PC-3 (cell line): ENCODE data around the gene TKT. TPM values are rescaled to one million over a fixed set of nuclear protein-coding genes. Genes with fewer than 3 reads are reported as not detected.

Source experiments
- ATAC-seq: fragments of 200-7000 bp; cut with Tn5 transposase; 2 replicates; pipeline ENCODE4 v1.9.1; 2020; ENCODE audit warnings: mild to moderate bottlenecking, moderate library complexity
- BruUV-seq: library from RNA; stranded (reverse); fragments of 400-500 nt; replicated peaks from 2 replicates; lab custom pipeline; 2021; lab: Mats Ljungman, UMichigan
- CTCF ChIA-PET: fragments of 300-600 bp; sonication (Branson Sonifier 250); formaldehyde crosslinking; loops from one replicate; lab custom pipeline; 2022; ENCODE audit warnings: antibody characterized with exemption; lab: Charles Lee
- POLR2A ChIA-PET: fragments of 300-600 bp; sonication (Branson Sonifier 250); formaldehyde crosslinking; loops from one replicate; lab custom pipeline; 2022; ENCODE audit warnings: antibody characterized with exemption; ENCODE audit not compliant: unreplicated experiment; lab: Charles Lee
- DNase-seq: peaks from one replicate; pipeline ENCODE4 v3.0.0-alpha.2; 2015
- H2AFZ ChIP-seq: fragments of 300-600 bp; sonication (generic); 2 replicates; pipeline ENCODE4 v1.6.0; 2016; ENCODE audit warnings: antibody characterized with exemption, low read length
- H3F3A ChIP-seq: fragments of 300-600 bp; sonication (generic); one replicate; pipeline ENCODE4 v1.6.0; 2017; ENCODE audit warnings: antibody characterized with exemption, low read length, control low read depth, mild to moderate bottlenecking; ENCODE audit not compliant: unreplicated experiment
- H3K27ac ChIP-seq: fragments of 300-600 bp; sonication (generic); 2 replicates; pipeline ENCODE4 v1.5.1; 2016; ENCODE audit warnings: mild to moderate bottlenecking, low read length
- H3K27me3 ChIP-seq: fragments of 300-600 bp; sonication (generic); 2 replicates; pipeline ENCODE4 v1.6.1; 2016; ENCODE audit warnings: low read length, mixed read lengths
- H3K36me3 ChIP-seq: fragments of 300-600 bp; sonication (generic); 2 replicates; pipeline ENCODE4 v1.6.1; 2016; ENCODE audit warnings: low read depth, mixed run types, low read length, mixed read lengths
- H3K4me1 ChIP-seq: fragments of 300-600 bp; sonication (generic); 2 replicates; pipeline ENCODE4 v1.5.1; 2016; ENCODE audit warnings: low read length; ENCODE audit not compliant: insufficient read depth
- H3K4me2 ChIP-seq: fragments of 300-600 bp; sonication (generic); 2 replicates; pipeline ENCODE4 v1.6.0; 2016; ENCODE audit warnings: low read length
- H3K4me3 ChIP-seq: fragments of 300-600 bp; sonication (generic); 2 replicates; pipeline ENCODE4 v1.5.1; 2016; ENCODE audit warnings: mild to moderate bottlenecking, low read length, mixed read lengths
- H3K79me2 ChIP-seq: fragments of 300-600 bp; sonication (generic); 2 replicates; pipeline ENCODE4 v1.6.1; 2017; ENCODE audit warnings: low read length, mixed read lengths
- H3K9ac ChIP-seq: fragments of 300-600 bp; sonication (generic); 2 replicates; pipeline ENCODE4 v1.6.0; 2016; ENCODE audit warnings: mild to moderate bottlenecking, low read length
- H3K9me2 ChIP-seq: fragments of 300-600 bp; sonication (generic); replicated peaks from 2 replicates; pipeline ENCODE4 v1.6.1; 2016; ENCODE audit warnings: mixed run types, low read length, mixed read lengths
- H3K9me3 ChIP-seq: fragments of 300-600 bp; sonication (generic); 2 replicates; pipeline ENCODE4 v1.6.1; 2016; ENCODE audit warnings: low read length, mixed read lengths
- H4K20me1 ChIP-seq: fragments of 300-600 bp; sonication (generic); 2 replicates; pipeline ENCODE4 v1.6.1; 2016; ENCODE audit warnings: low read length, mixed read lengths
- EZH2 ChIP-seq: fragments of 300-600 bp; sonication (generic); IDR thresholded peaks from one replicate; pipeline ENCODE4 v1.6.1; 2017; ENCODE audit warnings: antibody characterized with exemption, mild to moderate bottlenecking, low read length; ENCODE audit not compliant: unreplicated experiment
- EZH2phosphoT487 ChIP-seq: fragments of 300-600 bp; sonication (generic); IDR thresholded peaks from 2 replicates; pipeline ENCODE4 v1.6.1; 2018; ENCODE audit warnings: mild to moderate bottlenecking, antibody characterized with exemption, low read length, borderline replicate concordance
- intact Hi-C: fragments of 100-400 bp; cut with micrococcal nuclease; formaldehyde crosslinking; loops from 2 replicates; pipeline ENCODE4 v1.9.0; 2023
- total RNA-seq: library from RNA; depleted of rRNA; stranded (reverse); fragments of >200 nt; gene quantifications from 2 replicates; pipeline ENCODE4 v1.2.3, GENCODE V29; 2014
- TF ChIP-seq, protein P1 (sequence below): fragments of 300-600 bp; sonication (generic); conservative IDR thresholded peaks from 2 replicates; pipeline ENCODE4 v1.5.1; 2017; ENCODE audit warnings: antibody characterized with exemption, low read depth, mild to moderate bottlenecking, low read length

TKT gene
- total RNA-seq, 1 experiment from 2014 or later, result 486 TPM

- no peak for TF ChIP-seq EZH2phosphoT487
- TF ChIP-seq, protein P1, sequence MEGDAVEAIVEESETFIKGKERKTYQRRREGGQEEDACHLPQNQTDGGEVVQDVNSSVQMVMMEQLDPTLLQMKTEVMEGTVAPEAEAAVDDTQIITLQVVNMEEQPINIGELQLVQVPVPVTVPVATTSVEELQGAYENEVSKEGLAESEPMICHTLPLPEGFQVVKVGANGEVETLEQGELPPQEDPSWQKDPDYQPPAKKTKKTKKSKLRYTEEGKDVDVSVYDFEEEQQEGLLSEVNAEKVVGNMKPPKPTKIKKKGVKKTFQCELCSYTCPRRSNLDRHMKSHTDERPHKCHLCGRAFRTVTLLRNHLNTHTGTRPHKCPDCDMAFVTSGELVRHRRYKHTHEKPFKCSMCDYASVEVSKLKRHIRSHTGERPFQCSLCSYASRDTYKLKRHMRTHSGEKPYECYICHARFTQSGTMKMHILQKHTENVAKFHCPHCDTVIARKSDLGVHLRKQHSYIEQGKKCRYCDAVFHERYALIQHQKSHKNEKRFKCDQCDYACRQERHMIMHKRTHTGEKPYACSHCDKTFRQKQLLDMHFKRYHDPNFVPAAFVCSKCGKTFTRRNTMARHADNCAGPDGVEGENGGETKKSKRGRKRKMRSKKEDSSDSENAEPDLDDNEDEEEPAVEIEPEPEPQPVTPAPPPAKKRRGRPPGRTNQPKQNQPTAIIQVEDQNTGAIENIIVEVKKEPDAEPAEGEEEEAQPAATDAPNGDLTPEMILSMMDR, result no peak
- no peak for TF ChIP-seq EZH2
- Histone ChIP-seq H3K27ac (peak overlapping the region; percentile 29; the same call in 1 of the 2 replicates), H2AFZ (no peak overlapping the region), H3K36me3 (peaks cover 8% of the 10 kb centered on the region; the same call in 1 of the 2 replicates), H3K27me3 (no peaks in the 10 kb centered on the region), H4K20me1 (no peaks in the 10 kb centered on the region), H3K9me2 (no peaks in the 10 kb centered on the region), H3K9me3 (no peaks in the 10 kb centered on the region), H3K4me1 (peaks cover 29% of the 10 kb centered on the region), H3F3A (no peaks in the 10 kb centered on the region), H3K4me2 (0 out of 2 replicates have a peak overlapping the region, but pooled peaks have one; percentile 7), H3K4me3 (no peak overlapping the region), H3K79me2 (no peaks in the 10 kb centered on the region), H3K9ac (no peak overlapping the region)
- no peak for DNase-seq
- no TSS peak for BruUV-seq
- CTCF ChIA-PET, result interaction anchor here (1.5 kb wide), 1 partner anchor 79 kb away, joined by 9 read pairs; no protein-coding TSS in a partner anchor
- intact Hi-C loops, result loop anchor here (1.0 kb wide), 1 partner anchor 59 kb away; no protein-coding TSS in a partner anchor
- POLR2A ChIA-PET, result no interaction called here
- ATAC-seq, result peak; percentile 10; the same call in 1 of the 2 replicates
Measured at GRCh38 chr3:53193466-53194209, 62.2 kb downstream of the TKT start.

DNA sequence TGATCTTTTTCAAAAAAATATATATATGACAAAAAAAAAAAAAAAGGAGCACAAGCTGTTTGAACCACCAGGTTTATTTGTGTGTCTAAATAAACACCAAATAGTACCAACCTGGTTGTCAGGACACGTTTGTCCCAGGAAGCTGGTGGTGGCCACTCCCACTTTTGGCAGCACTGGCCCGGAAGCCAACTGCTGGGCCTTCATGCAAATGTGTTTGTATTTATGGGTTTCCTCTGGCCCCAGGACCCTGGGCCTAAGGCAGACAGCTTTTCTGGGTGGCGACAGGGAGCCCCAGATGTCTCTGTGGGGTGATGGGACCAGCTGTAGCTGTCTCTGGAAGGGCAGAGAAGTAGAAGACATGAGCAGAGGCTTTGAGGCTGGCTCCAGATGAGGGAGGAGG lies 63.2 kb downstream of the TKT start:
- H3K4me3 ChIP-seq, result no peak overlapping the region
- H3K4me2 ChIP-seq, result no peak overlapping the region
- DNase-seq, result no peak
- intact Hi-C loops, result no loop called here
- H3K36me3 ChIP-seq, result peaks cover 14% of the 10 kb centered on the region; the same call in 1 of the 2 replicates
- no peak for ATAC-seq
- CTCF ChIA-PET, result interaction anchor here (0.6 kb wide), 1 partner anchor 57 kb away, joined by 3 read pairs; no protein-coding TSS in a partner anchor
- no peaks in the 10 kb centered on the region for H3K9me2 ChIP-seq
- H3K9me3 ChIP-seq, result no peaks in the 10 kb centered on the region
- no peak overlapping the region for H2AFZ ChIP-seq
- no TSS peak for BruUV-seq
- H3K4me1 ChIP-seq, result peaks cover 29% of the 10 kb centered on the region
- H4K20me1 ChIP-seq, result no peaks in the 10 kb centered on the region
- no peak overlapping the region for H3K9ac ChIP-seq
- no peak overlapping the region for H3K27ac ChIP-seq
- no peaks in the 10 kb centered on the region for H3K79me2 ChIP-seq
- no peaks in the 10 kb centered on the region for H3K27me3 ChIP-seq
- no peaks in the 10 kb centered on the region for H3F3A ChIP-seq
- POLR2A ChIA-PET, result interaction anchor here (0.6 kb wide), 1 partner anchor 286 kb away, joined by 7 read pairs; no protein-coding TSS in a partner anchor
- TF ChIP-seq EZH2, result no peak
- TF ChIP-seq EZH2phosphoT487, result no peak
- TF ChIP-seq, protein P1, result no peak
